ENCODE data around the gene AGFG2. TPM values are rescaled to one million over a fixed set of nuclear protein-coding genes. Genes with fewer than 3 reads are reported as not detected.
"Not testable (repeated sequence)": the region's sequence is repeated elsewhere in the genome, so short reads cannot be mapped to it uniquely, and the experiment has no call there.

AGFG2 gene
- total RNA-seq, 4 donors from 2014 or later: 63.8 to 154 (median 102) TPM

- Histone ChIP-seq H3K4me1 (peaks cover 0 to 25% (median 15%) of the 10 kb centered on the region in 4 donors), H3K27ac (no peak overlapping the region), H3K9me3 (no peaks in the 10 kb centered on the region), H3K36me3 (peaks cover 0 to 13% (median 0%) of the 10 kb centered on the region in 4 donors), H3K27me3 (no peaks in the 10 kb centered on the region), H3K4me3 (no peak overlapping the region)
- intact Hi-C loops (cut with DNase I; ENCODE audit: low total_unique reads): loop anchor here (5.0 kb wide), 2 partner anchors 82 to 97 kb away; partner anchors contain the start of gene NYAP1
- in situ Hi-C loops (cut with MboI; ENCODE audit: low pct_ligation_motif_present in 1 of 4, low pct_unique_long_range_greater_than_20kb in 1 of 4, low sequenced_read_pairs in 3 of 4): no loop called here
- TF ChIP-seq, protein P1, sequence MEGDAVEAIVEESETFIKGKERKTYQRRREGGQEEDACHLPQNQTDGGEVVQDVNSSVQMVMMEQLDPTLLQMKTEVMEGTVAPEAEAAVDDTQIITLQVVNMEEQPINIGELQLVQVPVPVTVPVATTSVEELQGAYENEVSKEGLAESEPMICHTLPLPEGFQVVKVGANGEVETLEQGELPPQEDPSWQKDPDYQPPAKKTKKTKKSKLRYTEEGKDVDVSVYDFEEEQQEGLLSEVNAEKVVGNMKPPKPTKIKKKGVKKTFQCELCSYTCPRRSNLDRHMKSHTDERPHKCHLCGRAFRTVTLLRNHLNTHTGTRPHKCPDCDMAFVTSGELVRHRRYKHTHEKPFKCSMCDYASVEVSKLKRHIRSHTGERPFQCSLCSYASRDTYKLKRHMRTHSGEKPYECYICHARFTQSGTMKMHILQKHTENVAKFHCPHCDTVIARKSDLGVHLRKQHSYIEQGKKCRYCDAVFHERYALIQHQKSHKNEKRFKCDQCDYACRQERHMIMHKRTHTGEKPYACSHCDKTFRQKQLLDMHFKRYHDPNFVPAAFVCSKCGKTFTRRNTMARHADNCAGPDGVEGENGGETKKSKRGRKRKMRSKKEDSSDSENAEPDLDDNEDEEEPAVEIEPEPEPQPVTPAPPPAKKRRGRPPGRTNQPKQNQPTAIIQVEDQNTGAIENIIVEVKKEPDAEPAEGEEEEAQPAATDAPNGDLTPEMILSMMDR (IDR thresholded peaks at IDR 0.05): peak; percentile 93 to 97 (median 96)
- no peak for TF ChIP-seq POLR2AphosphoS5 (IDR thresholded peaks at IDR 0.05)
- WGBS, 2 donors (ENCODE audit: low coverage in 1 of 2): 40% methylated on average over 12 of the region's 12 CpGs; no CpG with 5 or more reads in 1 of the 2 donors
- peak; percentile 88 for DNase-seq
Measured at GRCh38 chr7:100563809-100564400, 24.9 kb downstream of the AGFG2 start.

GRCh38 chr7:100564405-100564804 is 25.4 kb downstream of the AGFG2 start:
- peaks cover 0 to 13% (median 0%) of the 10 kb centered on the region in 4 donors for H3K36me3 ChIP-seq
- intact Hi-C loops (cut with DNase I; ENCODE audit: low total_unique reads): loop anchor here (5.0 kb wide), 2 partner anchors 82 to 97 kb away; partner anchors contain the start of gene NYAP1
- peaks cover under 1 to 25% (median 17%) of the 10 kb centered on the region in 4 donors for H3K4me1 ChIP-seq
- WGBS, 2 donors (ENCODE audit: low coverage in 1 of 2): 96 to 100% methylated on average over 1 to 6 of the region's 6 CpGs
- H3K27me3 ChIP-seq; in situ Hi-C loops (cut with MboI; ENCODE audit: low pct_ligation_motif_present in 1 of 4, low pct_unique_long_range_greater_than_20kb in 1 of 4, low sequenced_read_pairs in 3 of 4); H3K4me3 ChIP-seq; H3K9me3 ChIP-seq; DNase-seq; H3K27ac ChIP-seq: not testable (repeated sequence)

- Histone ChIP-seq H3K27ac (no peak overlapping the region), H3K36me3 (peaks cover 0 to 13% (median 0%) of the 10 kb centered on the region in 4 donors), H3K27me3 (no peaks in the 10 kb centered on the region), H3K9me3 (no peaks in the 10 kb centered on the region), H3K4me3 (no peak overlapping the region), H3K4me1 (peaks cover 8 to 25% (median 20%) of the 10 kb centered on the region in 4 donors)
- intact Hi-C loops (cut with DNase I; ENCODE audit: low total_unique reads): loop anchor here (5.0 kb wide), 1 partner anchor 127 kb away; the partner anchor contains the start of gene GIGYF1
- no peak for TF ChIP-seq EP300 (IDR thresholded peaks at IDR 0.05; ENCODE audit: low read depth)
- no peak for TF ChIP-seq POLR2AphosphoS5 (IDR thresholded peaks at IDR 0.05)
- TF ChIP-seq, protein P1 (IDR thresholded peaks at IDR 0.05): no peak
- TF ChIP-seq POLR2A (IDR thresholded peaks at IDR 0.05): no peak
- DNase-seq: no peak
- WGBS, 2 donors (ENCODE audit: low coverage in 1 of 2): 94% methylated on average over 10 of the region's 11 CpGs; no CpG with 5 or more reads in 1 of the 2 donors
- in situ Hi-C loops (cut with MboI; ENCODE audit: low pct_ligation_motif_present in 1 of 4, low pct_unique_long_range_greater_than_20kb in 1 of 4, low sequenced_read_pairs in 3 of 4): no loop called here
Measured at GRCh38 chr7:100565133-100565571, 26.1 kb downstream of the AGFG2 start.

- no peaks in the 10 kb centered on the region for H3K9me3 ChIP-seq
- in situ Hi-C loops (cut with MboI; ENCODE audit: low pct_ligation_motif_present in 1 of 4, low pct_unique_long_range_greater_than_20kb in 1 of 4, low sequenced_read_pairs in 3 of 4) (no loop called here), intact Hi-C loops (cut with DNase I; ENCODE audit: low total_unique reads) (loop anchor here (5.0 kb wide), 1 partner anchor 126 kb away; the partner anchor contains the start of gene GIGYF1)
- no peak for DNase-seq
- peaks cover 12 to 35% (median 26%) of the 10 kb centered on the region in 4 donors for H3K4me1 ChIP-seq
- H3K27me3 ChIP-seq: peaks cover 4% of the 10 kb centered on the region
- H3K27ac ChIP-seq: no peak overlapping the region
- TF ChIP-seq POLR2AphosphoS5 (IDR thresholded peaks at IDR 0.05) (peak in 2 of 3 donors; percentile 9 to 15), EP300 (IDR thresholded peaks at IDR 0.05; ENCODE audit: low read depth) (no peak)
- H3K4me3 ChIP-seq: no peak overlapping the region
- peaks cover 0 to 13% (median 0%) of the 10 kb centered on the region in 4 donors for H3K36me3 ChIP-seq
- WGBS, 2 donors (ENCODE audit: low coverage in 1 of 2): 89% methylated on average over 6 of the region's 6 CpGs; no CpG with 5 or more reads in 1 of the 2 donors
Measured at GRCh38 chr7:100566018-100566531, 27.1 kb downstream of the AGFG2 start.

DNA sequence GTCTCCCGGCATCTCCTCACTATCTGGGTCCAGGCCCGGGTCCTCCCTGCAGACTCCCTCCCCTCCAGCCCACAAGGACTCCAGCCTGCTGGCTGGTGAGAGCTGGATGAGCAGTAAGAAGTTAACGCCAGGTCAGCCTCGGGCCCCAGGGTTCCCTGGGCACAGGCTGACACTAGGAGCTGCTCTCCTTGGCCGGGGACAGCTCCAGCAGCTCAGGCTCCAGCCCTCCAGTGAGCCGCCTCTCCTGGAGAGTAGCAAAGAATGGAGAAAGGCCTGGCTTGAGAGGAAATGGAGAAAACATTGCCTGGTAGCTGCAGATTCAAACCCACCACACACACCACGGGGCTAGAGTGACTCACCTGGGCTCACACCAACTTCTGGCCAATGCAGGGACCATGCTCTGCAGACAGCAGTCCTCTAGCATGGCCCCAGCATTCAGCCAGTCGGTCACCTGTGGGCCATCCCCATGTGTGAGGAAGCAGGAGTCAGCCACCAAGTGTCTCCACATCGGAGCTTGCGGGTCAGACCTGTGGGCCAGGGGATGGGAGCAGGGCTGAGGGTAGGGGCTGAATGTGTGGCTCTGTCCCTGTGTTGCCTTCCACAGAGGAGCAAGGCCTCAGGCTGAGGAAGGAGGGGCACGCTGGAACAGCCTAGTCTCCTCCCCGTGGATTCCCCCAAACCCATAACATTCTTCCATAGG is 28.2 kb downstream of the AGFG2 start:
- Histone ChIP-seq H3K4me3 (no peak overlapping the region), H3K4me1 (peaks cover 12 to 35% (median 27%) of the 10 kb centered on the region in 4 donors), H3K27ac (peak overlapping the region in 1 of 4 donors; percentile 37), H3K9me3 (no peaks in the 10 kb centered on the region), H3K27me3 (peaks cover 8% of the 10 kb centered on the region), H3K36me3 (peaks cover 0 to 8% (median 0%) of the 10 kb centered on the region in 4 donors)
- 79% methylated on average over 12 of the region's 12 CpGs; no CpG with 5 or more reads in 1 of the 2 donors for WGBS, 2 donors (ENCODE audit: low coverage in 1 of 2)
- no peak for TF ChIP-seq POLR2AphosphoS5 (IDR thresholded peaks at IDR 0.05)
- TF ChIP-seq, protein P1 (IDR thresholded peaks at IDR 0.05): no peak
- no peak for TF ChIP-seq EP300 (IDR thresholded peaks at IDR 0.05; ENCODE audit: low read depth)
- TF ChIP-seq POLR2A (IDR thresholded peaks at IDR 0.05): no peak
- in situ Hi-C loops (cut with MboI; ENCODE audit: low pct_ligation_motif_present in 1 of 4, low pct_unique_long_range_greater_than_20kb in 1 of 4, low sequenced_read_pairs in 3 of 4): no loop called here
- intact Hi-C loops (cut with DNase I; ENCODE audit: low total_unique reads): loop anchor here (5.0 kb wide), 1 partner anchor 125 kb away; the partner anchor contains the start of gene GIGYF1
- no peak for DNase-seq

Data from transverse colon (tissue), 4 donors.